Left ventricle myocardium inferior (tissue), 1 donor: ENCODE measurements around the gene SNU13. TPM values are rescaled to one million over a fixed set of nuclear protein-coding genes. Genes with fewer than 3 reads are reported as not detected.

Experiments used
- DNase-seq: peaks from one replicate; pipeline ENCODE4 v3.0.0-alpha.2; 2020
- H3K27ac ChIP-seq: fragments of 200-600 bp; replicated peaks from 2 replicates; pipeline ENCODE4 v1.8.0; 2021
- H3K27me3 ChIP-seq: fragments of 200-600 bp; 2 replicates; pipeline ENCODE4 v1.8.0; 2021; ENCODE audit warnings: low read depth
- H3K36me3 ChIP-seq: fragments of 200-600 bp; 2 replicates; pipeline ENCODE4 v1.8.0; 2021
- H3K4me1 ChIP-seq: fragments of 200-600 bp; 2 replicates; pipeline ENCODE4 v1.8.0; 2021
- H3K4me3 ChIP-seq: fragments of 200-600 bp; 2 replicates; pipeline ENCODE4 v1.8.0; 2021; ENCODE audit warnings: mild to moderate bottlenecking, moderate library complexity
- H3K9me3 ChIP-seq: fragments of 200-600 bp; replicated peaks from 2 replicates; pipeline ENCODE4 v1.8.0; 2021
- intact Hi-C: fragments of 100-400 bp; cut with micrococcal nuclease; formaldehyde crosslinking; loops from one replicate; pipeline ENCODE4 v1.11.0; 2022
- total RNA-seq: library from RNA; stranded (reverse); fragmentation: NEBNext Ultra II Directional; extraction: Animal tissue kit (Norgen Biotek cat#: 25700); gene quantifications from one replicate; pipeline ENCODE4 v1.2.1, GENCODE V29; 2021
- TF ChIP-seq, protein P1 (sequence below): fragments of 200-600 bp; IDR thresholded peaks from 2 replicates; pipeline ENCODE4 v1.8.0; 2021; ENCODE audit warnings: antibody characterized with exemption, mild to moderate bottlenecking, borderline replicate concordance
- donor health status: DM: no; HTN: yes; CAD: no; lungs with severe emphysema.

SNU13 gene
- total RNA-seq, 1 donor from 2014 or later, result 197 TPM

DNA sequence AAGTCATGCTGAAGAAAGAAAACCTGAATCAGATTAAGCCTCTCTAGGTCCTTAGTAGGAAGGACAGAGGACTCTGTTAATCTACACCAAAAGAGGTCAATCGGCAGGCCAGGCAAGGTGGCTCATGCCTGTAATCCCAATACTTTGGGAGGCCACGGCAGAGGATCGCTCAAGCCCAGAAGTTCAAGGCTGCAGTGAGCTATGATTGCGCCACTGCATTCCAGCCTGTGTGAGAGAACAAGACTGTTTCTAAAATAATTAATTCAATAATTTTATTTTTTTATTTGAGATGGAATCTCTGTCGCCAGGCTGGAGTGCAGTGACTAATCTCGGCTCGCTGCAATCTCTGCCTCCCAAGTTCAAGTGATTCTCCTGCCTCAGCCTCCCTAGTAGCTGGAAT, 63.1 kb downstream of the SNU13 start:
- H3K27ac ChIP-seq, result no peak overlapping the region
- DNase-seq, result no peak
- TF ChIP-seq, protein P1, sequence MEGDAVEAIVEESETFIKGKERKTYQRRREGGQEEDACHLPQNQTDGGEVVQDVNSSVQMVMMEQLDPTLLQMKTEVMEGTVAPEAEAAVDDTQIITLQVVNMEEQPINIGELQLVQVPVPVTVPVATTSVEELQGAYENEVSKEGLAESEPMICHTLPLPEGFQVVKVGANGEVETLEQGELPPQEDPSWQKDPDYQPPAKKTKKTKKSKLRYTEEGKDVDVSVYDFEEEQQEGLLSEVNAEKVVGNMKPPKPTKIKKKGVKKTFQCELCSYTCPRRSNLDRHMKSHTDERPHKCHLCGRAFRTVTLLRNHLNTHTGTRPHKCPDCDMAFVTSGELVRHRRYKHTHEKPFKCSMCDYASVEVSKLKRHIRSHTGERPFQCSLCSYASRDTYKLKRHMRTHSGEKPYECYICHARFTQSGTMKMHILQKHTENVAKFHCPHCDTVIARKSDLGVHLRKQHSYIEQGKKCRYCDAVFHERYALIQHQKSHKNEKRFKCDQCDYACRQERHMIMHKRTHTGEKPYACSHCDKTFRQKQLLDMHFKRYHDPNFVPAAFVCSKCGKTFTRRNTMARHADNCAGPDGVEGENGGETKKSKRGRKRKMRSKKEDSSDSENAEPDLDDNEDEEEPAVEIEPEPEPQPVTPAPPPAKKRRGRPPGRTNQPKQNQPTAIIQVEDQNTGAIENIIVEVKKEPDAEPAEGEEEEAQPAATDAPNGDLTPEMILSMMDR, result no peak
- no peaks in the 10 kb centered on the region for H3K27me3 ChIP-seq
- peaks cover 34% of the 10 kb centered on the region for H3K4me1 ChIP-seq
- no peak overlapping the region for H3K4me3 ChIP-seq
- no peaks in the 10 kb centered on the region for H3K9me3 ChIP-seq
- intact Hi-C loops, result no loop called here
- H3K36me3 ChIP-seq, result peaks cover 83% of the 10 kb centered on the region

Other genes with a start within 250 kb of the SNU13 start
- 63.6 TPM for gene TOB2, start 242.1 kb downstream of the SNU13 start, total RNA-seq
- gene PHF5A, start 220.2 kb downstream of the SNU13 start, total RNA-seq, result 23.9 TPM
- gene ACO2, start 219.8 kb downstream of the SNU13 start, total RNA-seq, result 851 TPM
- gene POLR3H, start 144.4 kb downstream of the SNU13 start, total RNA-seq, result 15.8 TPM
- gene CSDC2, start 127.9 kb downstream of the SNU13 start, total RNA-seq, result 301 TPM
- gene PMM1, start 99.0 kb downstream of the SNU13 start, total RNA-seq, result 18.4 TPM
- gene DESI1, start 67.8 kb downstream of the SNU13 start, total RNA-seq, result 46.2 TPM
- gene XRCC6, start 67.6 kb downstream of the SNU13 start, total RNA-seq, result 155 TPM
- 0.74 TPM for gene MEI1, start 10.6 kb upstream of the SNU13 start, total RNA-seq
- 3.9 TPM for gene CCDC134, start 111.8 kb upstream of the SNU13 start, total RNA-seq
- gene SREBF2, start 144.2 kb upstream of the SNU13 start, total RNA-seq, result 74.5 TPM
- gene SHISA8, start 226.2 kb upstream of the SNU13 start, total RNA-seq, result 2.2 TPM
- gene TNFRSF13C, start 237.9 kb upstream of the SNU13 start, total RNA-seq, result 0.55 TPM